Inferior parietal cortex (tissue), 1 donor: ENCODE data around the gene TMPRSS11A.

Experiments used
- DNase-seq: peaks from one replicate; pipeline ENCODE4 v3.0.0-alpha.2; 2016; ENCODE audit errors: extremely low spot score

Gene TMPRSS11A

DNA sequence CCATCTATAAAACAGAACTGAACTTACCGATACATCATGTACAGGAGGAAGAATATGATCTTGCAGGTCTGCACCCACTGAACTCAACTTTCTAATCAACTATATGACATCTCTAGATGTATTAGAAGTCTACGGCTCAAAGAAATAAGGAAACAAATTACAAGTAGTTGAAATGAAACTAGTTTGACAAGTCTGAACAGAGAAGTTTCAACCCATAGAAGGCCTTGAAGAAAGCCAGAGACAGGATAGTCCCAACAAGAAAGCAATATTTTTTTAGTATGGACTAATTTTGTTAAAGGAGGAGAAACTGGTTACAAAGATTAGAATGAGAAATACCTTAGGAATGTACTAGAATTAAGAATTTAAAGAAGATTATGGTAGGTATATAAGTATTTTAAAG is at the start of gene TMPRSS11A:
TSS of gene TMPRSS11A (minus strand) at position 138 of the 400 bp plus-strand sequence. CDS start at position 38, 100 bp downstream.
- no peak for DNase-seq

DNA sequence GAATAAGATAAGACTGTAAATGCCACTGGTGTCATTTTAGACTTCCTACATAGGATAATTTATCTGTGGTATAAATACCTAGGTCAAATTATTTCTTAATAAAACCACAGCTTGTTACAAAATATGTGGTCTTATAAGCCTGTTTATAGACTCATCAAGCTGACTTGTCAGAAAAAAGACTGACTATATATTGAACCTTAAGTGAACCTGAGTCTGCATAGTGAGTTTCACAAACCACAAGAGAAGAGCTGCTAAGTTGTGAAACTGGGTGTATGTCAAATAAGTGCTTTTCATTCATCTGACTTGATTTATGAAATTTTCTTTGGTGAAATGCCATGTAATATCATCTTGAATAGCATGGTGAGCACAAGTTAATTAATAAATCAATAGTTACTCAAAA is 48.4 kb upstream of the TMPRSS11A start:
- no peak for DNase-seq

- DNase-seq, result no peak
Observed at GRCh38 chr4:68002906-68003305, 39.6 kb upstream of the TMPRSS11A start.

- no peak for DNase-seq
Observed at GRCh38 chr4:67996127-67996526, 32.8 kb upstream of the TMPRSS11A start.

- no peak for DNase-seq
Observed at GRCh38 chr4:67988991-67989390, 25.7 kb upstream of the TMPRSS11A start.

DNA sequence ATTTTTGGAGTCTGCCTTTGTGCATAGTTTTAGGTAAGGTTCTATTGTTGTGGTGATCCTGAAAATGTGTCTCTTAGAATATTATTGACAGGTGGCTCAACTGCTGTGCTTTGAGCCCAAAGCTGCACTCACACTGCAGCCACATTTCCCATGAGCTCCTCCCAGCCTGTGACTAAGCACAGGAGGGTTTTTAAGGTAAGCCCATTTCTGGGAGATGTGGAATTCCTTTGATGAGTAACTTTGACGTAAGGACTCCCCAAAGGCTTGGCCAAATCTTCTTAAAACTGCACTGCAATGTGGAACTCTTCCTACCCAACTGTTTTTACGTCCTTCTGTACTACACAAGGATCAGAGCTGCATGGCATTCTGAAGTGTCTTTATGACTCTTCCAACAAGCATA is 20.0 kb upstream of the TMPRSS11A start:
- no peak for DNase-seq

DNA sequence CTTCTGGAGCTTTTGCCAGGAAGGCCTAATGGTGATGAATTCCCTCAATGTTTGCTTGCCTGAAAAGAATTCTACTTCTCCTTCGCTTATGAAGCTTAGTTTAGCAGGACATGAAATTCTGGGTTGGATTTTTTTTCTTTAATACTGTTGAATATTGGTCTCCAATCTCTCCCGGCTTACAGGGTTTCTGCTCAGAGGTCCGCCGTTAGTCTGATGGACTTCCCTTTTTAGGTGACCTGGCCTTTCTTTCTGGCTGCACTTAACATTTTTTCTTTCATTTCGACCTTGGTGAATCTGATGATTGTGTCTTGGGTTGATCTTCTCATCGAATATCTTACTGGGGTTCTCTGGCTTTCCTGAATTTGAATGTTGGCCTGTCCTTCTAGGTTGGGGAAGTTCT is 17.2 kb upstream of the TMPRSS11A start:
- no peak for DNase-seq

- DNase-seq, result no peak
Observed at GRCh38 chr4:67973608-67974007, 10.3 kb upstream of the TMPRSS11A start.

GRCh38 chr4:67954890-67955289 is 8.4 kb downstream of the TMPRSS11A start:
- no peak for DNase-seq

DNA sequence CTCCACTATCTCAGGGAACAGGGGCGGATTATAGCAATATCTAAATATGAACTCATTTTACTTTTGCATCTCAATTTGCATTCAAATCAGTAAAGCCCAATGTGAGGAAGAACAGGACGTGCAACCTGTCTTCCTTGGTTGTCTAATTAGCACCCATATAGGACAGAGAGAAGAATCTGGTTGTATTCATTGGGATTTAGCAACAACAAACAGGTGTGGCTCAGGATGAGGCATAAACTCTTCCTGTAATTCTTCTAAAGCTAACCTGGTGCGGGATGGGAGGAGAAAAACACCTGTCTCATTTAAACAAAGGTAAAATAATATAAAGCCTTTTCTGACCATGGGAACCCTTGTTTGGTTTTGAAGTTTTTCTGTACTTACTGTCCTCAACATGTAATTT is 22.2 kb downstream of the TMPRSS11A start:
- no peak for DNase-seq

- DNase-seq, result no peak
Observed at GRCh38 chr4:67940506-67940905, 22.8 kb downstream of the TMPRSS11A start.

DNA sequence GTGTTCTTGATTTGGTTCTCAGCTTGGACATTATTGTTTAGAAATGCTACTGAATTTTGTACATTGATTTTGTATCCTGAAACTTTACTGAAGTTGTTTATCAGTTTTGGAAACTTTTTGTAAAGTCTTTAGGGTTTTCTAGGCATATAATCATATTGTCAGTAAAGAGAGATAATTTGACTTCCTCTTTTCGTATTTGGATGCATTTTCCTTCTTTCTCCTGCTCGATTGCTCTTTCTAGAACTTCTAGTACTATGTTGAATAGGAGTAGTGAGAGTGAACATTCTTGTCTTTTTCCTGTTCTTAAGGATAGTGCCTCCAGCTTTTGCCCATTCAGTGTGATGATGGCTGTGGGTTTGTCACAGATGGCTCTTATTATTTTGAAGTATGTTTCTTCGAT is 24.1 kb downstream of the TMPRSS11A start:
- no peak for DNase-seq

DNA sequence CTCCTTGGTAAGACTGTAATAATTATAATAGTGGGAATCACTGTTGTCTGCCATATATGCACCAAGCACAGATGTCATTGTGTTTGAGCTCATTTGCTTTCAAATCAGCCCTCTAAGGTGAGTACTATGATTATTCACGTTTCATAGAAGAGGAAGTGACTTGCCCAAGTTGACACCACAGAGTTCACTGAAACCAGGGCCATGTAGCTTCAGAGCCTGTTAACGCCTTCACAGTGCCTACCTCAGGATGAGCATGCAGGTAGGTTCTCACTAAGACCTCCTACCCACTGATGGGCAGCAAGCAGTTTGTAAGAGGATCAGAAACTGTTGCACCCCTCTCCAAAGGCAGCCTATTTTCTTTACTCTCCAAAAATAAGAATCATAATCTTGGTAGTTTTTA is 27.4 kb downstream of the TMPRSS11A start:
- no peak for DNase-seq

DNA sequence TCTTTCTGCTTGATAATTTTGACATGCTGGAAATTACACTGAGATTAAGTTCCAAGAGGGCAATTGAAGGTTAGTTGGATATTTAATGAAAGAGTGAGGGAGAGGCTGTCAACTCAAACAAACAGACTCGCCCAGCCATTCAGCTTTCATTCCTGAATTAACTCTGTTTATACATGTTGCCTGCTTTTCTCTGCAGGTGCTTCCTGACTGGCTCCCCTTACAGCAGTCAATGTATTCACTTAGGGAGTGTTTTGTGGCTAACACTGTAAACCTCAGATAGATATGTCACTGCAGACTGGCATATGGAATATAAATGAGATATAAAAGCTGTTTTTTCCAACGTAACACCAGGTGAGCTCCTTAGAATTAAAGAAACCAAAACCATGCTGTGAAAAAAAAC is 28.7 kb downstream of the TMPRSS11A start:
- no peak for DNase-seq

GRCh38 chr4:67933755-67934154 is 29.5 kb downstream of the TMPRSS11A start:
- no peak for DNase-seq

DNA sequence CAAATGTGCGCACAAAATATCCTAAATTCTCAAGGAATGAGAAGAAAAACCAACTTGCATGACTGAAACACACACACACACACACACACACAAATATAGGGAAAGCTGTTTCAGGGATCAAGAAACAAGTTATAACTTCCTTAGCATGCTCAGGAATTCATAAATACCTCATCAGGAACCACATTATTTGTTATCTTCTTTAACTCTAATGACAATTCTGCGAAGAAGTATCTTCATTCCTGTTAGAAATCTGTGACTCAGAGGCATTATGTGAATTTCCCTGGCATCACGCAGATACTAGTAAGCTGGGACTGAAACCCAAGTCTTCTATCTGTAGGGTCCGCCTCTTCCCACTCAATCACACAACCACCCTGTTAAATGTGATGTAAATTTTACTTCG is 30.3 kb downstream of the TMPRSS11A start:
- no peak for DNase-seq

DNA sequence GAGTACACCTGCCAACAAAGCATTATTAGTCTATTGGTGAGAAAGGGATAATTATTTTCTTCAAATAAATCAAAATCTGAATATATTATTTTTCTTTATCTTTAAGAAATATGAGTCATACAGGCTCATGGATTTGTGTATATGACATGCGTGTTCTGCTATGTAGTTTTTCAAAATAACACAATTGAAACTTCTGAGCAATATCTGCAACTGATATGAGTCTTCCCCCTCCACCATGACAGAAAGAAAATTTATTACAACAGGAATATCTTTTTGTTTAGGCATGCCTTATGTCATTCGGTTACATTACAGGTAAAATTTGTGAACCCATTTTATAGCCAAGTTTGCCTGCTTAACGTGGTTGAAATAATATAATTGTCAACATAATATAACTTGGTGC is 32.0 kb downstream of the TMPRSS11A start:
- no peak for DNase-seq

DNA sequence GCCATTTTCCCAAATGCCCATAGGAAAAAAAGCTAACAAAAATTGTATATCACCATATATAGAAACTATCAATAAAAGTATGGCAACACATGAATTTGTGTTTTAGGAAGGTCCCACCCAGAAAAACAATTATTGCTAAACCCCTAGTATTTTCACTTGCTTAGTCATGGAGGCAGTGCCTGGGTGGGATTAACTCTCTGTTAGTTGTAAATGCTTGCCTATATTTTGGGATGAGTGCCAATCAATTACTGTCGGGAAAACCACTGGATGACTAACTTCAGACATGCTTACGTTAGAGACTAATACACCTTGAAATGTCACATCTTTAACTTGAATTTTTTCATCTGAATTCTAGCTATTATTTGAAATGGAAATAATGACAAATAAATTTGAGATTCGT is 33.9 kb downstream of the TMPRSS11A start:
- DNase-seq, result no peak

DNA sequence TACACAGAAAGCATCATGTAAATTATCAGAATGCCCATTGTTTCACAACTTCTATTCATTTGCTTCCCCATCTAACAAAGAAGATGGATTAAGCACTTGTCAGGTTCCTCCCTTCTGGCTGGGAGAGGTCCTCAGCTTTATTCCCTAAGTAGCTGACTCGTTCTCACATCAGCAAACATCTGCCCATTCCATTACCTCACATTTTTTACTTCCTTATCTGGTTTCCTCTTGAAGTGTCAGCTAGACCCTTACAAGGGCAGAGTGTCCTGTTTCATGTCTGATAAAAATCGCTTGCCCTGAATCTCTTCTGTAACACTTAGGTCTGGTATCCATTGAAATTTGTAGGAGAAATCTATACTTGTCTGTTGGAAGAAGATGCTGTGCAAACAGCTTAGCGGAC is 34.7 kb downstream of the TMPRSS11A start:
- no peak for DNase-seq

DNA sequence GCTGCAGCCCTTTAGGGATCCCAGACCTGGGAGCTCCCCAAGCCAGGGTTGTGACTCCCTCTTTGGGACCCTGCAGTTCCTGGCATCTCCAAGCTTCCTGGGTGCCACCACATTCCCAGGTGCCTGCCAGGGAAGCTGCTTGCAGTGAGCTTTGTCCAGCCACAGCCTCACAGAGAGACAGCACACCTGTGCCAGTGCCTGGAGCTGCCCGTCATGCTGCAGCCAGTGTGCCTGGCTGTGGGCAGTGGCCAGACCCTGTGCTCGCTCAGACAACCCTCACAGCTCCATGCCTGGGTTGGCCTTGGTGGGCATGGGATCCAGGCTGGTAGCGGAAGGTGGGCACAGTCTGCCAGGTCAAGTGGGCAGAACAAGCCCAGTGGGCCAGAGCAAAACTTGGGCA is 36.0 kb downstream of the TMPRSS11A start:
- DNase-seq, result no peak

GRCh38 chr4:67926485-67926884 is 36.8 kb downstream of the TMPRSS11A start:
- DNase-seq, result no peak

GRCh38 chr4:67922697-67923096 is 40.6 kb downstream of the TMPRSS11A start:
- DNase-seq, result no peak

- DNase-seq, result no peak
Observed at GRCh38 chr4:67918428-67918827, 44.9 kb downstream of the TMPRSS11A start.

GRCh38 chr4:67915400-67915966 is 47.8 kb downstream of the TMPRSS11A start:
- no peak for DNase-seq
